Keratinocyte (primary cell): Measurements from ENCODE around the gene TPM1.

Source experiments
- EZH2 ChIP-seq: IDR thresholded peaks from one replicate; pipeline ENCODE4 v1.6.1; 2012; ENCODE audit warnings: inconsistent platforms, mild to moderate bottlenecking, low read length, moderate library complexity
- TF ChIP-seq, protein P1 (sequence below), 3 experiments: IDR thresholded peaks in 1 of 3; conservative IDR thresholded peaks in 1 of 3; optimal IDR thresholded peaks in 1 of 3; 2 replicates in 2 of 3; 3 replicates in 1 of 3; pipeline versions ENCODE3 to v1.5.1; 2011; ENCODE audit warnings: low read length in 3 of 3, mild to moderate bottlenecking in 3 of 3, moderate library complexity in 2 of 3, control low read depth in 1 of 3, inconsistent platforms in 1 of 3; ENCODE audit not compliant: insufficient read depth in 2 of 3; ENCODE audit errors: extremely low read depth in 1 of 3

DNA sequence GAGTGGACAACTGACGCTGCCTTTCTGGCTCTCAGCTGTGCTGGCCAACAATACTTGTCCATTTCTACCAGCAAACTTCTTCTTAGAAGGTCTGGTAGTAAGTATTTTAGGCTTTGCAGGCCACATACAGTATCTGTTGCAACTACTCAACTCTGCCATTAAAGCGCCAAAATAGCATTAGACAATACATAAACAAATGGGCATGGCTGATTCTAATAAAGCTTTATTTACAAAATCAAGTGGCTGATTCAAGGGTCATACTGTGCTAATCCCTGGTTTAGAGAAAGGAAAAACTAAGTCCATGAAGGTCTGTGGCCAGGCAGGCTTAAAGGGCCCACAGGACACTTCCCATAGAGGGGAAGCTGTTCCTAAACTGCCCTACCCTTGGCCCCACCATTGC is 26.3 kb upstream of the TPM1 start:
- TF ChIP-seq, protein P1, sequence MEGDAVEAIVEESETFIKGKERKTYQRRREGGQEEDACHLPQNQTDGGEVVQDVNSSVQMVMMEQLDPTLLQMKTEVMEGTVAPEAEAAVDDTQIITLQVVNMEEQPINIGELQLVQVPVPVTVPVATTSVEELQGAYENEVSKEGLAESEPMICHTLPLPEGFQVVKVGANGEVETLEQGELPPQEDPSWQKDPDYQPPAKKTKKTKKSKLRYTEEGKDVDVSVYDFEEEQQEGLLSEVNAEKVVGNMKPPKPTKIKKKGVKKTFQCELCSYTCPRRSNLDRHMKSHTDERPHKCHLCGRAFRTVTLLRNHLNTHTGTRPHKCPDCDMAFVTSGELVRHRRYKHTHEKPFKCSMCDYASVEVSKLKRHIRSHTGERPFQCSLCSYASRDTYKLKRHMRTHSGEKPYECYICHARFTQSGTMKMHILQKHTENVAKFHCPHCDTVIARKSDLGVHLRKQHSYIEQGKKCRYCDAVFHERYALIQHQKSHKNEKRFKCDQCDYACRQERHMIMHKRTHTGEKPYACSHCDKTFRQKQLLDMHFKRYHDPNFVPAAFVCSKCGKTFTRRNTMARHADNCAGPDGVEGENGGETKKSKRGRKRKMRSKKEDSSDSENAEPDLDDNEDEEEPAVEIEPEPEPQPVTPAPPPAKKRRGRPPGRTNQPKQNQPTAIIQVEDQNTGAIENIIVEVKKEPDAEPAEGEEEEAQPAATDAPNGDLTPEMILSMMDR (optimal IDR thresholded peaks at IDR 0.05 in 1 of 3, IDR thresholded peaks at IDR 0.05 in 1 of 3, conservative IDR thresholded peaks at IDR 0.05 in 1 of 3; ENCODE audit: extremely low read depth in 1 of 3, insufficient read depth in 2 of 3, low read length in 3 of 3) = no peak
- no peak for TF ChIP-seq EZH2
